Measurements from ENCODE around the gene BCL2L11. TPM values are rescaled to one million over a fixed set of nuclear protein-coding genes. Genes with fewer than 3 reads are reported as not detected.

The BCL2L11 gene
- total and polyA plus RNA-seq, 2 donors (not counting 3 experiments of a cell fraction or from before 2014, with no cell fraction given), result 12.9 to 26.6 TPM

DNA sequence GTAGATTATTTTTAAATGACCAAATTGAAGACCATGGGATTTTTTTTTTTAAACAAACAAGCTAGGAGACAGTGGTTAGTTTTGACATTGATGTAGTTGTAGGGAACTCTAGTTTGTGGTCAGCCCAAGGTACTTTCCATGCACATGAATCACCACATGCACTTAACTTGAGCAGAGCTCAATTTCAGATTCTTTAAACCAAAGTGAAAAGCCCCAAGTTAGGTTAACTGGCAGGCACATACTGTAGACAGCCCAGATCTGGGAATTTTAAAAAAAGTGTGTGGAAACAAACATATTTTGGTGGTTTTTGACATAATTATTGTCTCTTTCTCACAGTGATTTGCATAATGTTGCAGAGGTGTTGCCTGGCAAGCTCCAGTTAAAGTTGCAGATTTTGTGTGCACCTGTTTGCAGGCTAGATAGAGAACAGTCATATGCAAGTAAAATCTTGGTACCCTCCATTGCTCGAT lies 88.4 kb downstream of the BCL2L11 start:
- dilution Hi-C loops (cut with MboI; ENCODE audit: extremely low pct_ligation_motif_present, low sequenced_read_pairs), result no loop called here
- TF ChIP-seq EZH2 (IDR thresholded peaks at IDR 0.05; ENCODE audit: borderline replicate concordance, low read depth, low read length, severe bottlenecking) (no peak), GATA2 (IDR thresholded peaks at IDR 0.05; ENCODE audit: insufficient read depth, insufficient read length, low read depth, low read length) (no peak), POLR2AphosphoS5 (IDR thresholded peaks at IDR 0.05; ENCODE audit: insufficient read depth, low read depth, low read length) (no peak), FOS (IDR thresholded peaks at IDR 0.05; ENCODE audit: borderline replicate concordance, insufficient read depth, low read length) (no peak), JUN (IDR thresholded peaks at IDR 0.05; ENCODE audit: borderline replicate concordance, insufficient read depth, insufficient read length, low read depth) (no peak), POLR2A (IDR thresholded peaks at IDR 0.05; ENCODE audit: low read depth, low read length) (no peak), MYC (IDR thresholded peaks at IDR 0.05; ENCODE audit: low read depth, low read length) (no peak)
- TF ChIP-seq, protein P1, sequence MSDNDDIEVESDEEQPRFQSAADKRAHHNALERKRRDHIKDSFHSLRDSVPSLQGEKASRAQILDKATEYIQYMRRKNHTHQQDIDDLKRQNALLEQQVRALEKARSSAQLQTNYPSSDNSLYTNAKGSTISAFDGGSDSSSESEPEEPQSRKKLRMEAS (IDR thresholded peaks at IDR 0.05; ENCODE audit: insufficient read depth, insufficient read length), result no peak
- TF ChIP-seq, protein P2, sequence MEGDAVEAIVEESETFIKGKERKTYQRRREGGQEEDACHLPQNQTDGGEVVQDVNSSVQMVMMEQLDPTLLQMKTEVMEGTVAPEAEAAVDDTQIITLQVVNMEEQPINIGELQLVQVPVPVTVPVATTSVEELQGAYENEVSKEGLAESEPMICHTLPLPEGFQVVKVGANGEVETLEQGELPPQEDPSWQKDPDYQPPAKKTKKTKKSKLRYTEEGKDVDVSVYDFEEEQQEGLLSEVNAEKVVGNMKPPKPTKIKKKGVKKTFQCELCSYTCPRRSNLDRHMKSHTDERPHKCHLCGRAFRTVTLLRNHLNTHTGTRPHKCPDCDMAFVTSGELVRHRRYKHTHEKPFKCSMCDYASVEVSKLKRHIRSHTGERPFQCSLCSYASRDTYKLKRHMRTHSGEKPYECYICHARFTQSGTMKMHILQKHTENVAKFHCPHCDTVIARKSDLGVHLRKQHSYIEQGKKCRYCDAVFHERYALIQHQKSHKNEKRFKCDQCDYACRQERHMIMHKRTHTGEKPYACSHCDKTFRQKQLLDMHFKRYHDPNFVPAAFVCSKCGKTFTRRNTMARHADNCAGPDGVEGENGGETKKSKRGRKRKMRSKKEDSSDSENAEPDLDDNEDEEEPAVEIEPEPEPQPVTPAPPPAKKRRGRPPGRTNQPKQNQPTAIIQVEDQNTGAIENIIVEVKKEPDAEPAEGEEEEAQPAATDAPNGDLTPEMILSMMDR (IDR thresholded peaks at IDR 0.05; ENCODE audit: extremely low read depth in 1 of 2, insufficient read depth in 1 of 2, low read depth in 1 of 2, low read length in 2 of 2), result no peak
- H3K9me1 ChIP-seq (replicated peaks; ENCODE audit: control insufficient read depth, extremely low read depth, insufficient read depth, low read length), result peaks cover 2% of the 10 kb centered on the region
- BruUV-seq (replicated peaks), result no TSS peak
- peaks cover 0 to 1% of the 10 kb centered on the region in 2 experiments for H3K36me3 ChIP-seq (ENCODE audit: control insufficient read depth in 2 of 2, extremely low read depth in 1 of 2, insufficient read depth in 2 of 2, low read length in 2 of 2)
- no peaks in the 10 kb centered on the region for H3K4me1 ChIP-seq (ENCODE audit: control insufficient read depth, extremely low read depth, insufficient read depth, low read length)
- DNase-seq (ENCODE audit: low read depth, low spot score), result no peak
- no peak overlapping the region for H3K4me3 ChIP-seq (replicated peaks in 1 of 3; ENCODE audit: insufficient read depth in 1 of 3, low read depth in 1 of 3, low read length in 3 of 3)
- ChIA-PET CTCF (no interaction called here), POLR2A (no interaction called here)
- H3K27me3 ChIP-seq (ENCODE audit: control insufficient read depth in 2 of 2, insufficient read depth in 2 of 2, low read length in 2 of 2), result no peaks in the 10 kb centered on the region
- no peak overlapping the region for H3K27ac ChIP-seq (ENCODE audit: insufficient read depth, low read depth, low read length)
- H4K20me1 ChIP-seq (replicated peaks; ENCODE audit: control insufficient read depth, extremely low read depth, insufficient read depth, low read length), result no peaks in the 10 kb centered on the region
- intact Hi-C loops (cut with micrococcal nuclease), result no loop called here
- no peak for FAIRE-seq
- no peak overlapping the region for H3K9ac ChIP-seq (replicated peaks; ENCODE audit: extremely low read depth, insufficient read depth, low read length)
- H2AFZ ChIP-seq (ENCODE audit: low read depth, low read length), result no peak overlapping the region
- H3K4me2 ChIP-seq (ENCODE audit: insufficient read depth, low read length), result no peak overlapping the region
- H3K9me3 ChIP-seq (replicated peaks; ENCODE audit: control insufficient read depth, insufficient read depth, low read length), result no peaks in the 10 kb centered on the region
- no peaks in the 10 kb centered on the region for H3K79me2 ChIP-seq (ENCODE audit: control insufficient read depth, insufficient read depth, low read length)
